DMS114 treated with DMSO at 0.1 percent for 48 hours (cell line): Measurements from ENCODE around the gene EPM2AIP1.
"Not testable (repeated sequence)": the region's sequence is repeated elsewhere in the genome, so short reads cannot be mapped to it uniquely, and the experiment has no call there.

Experiments
- DNase-seq: peaks from one replicate; lab custom pipeline; 2025; ENCODE audit not compliant: unreplicated experiment; lab: John Stamatoyannopoulos, UW

EPM2AIP1 gene

DNA sequence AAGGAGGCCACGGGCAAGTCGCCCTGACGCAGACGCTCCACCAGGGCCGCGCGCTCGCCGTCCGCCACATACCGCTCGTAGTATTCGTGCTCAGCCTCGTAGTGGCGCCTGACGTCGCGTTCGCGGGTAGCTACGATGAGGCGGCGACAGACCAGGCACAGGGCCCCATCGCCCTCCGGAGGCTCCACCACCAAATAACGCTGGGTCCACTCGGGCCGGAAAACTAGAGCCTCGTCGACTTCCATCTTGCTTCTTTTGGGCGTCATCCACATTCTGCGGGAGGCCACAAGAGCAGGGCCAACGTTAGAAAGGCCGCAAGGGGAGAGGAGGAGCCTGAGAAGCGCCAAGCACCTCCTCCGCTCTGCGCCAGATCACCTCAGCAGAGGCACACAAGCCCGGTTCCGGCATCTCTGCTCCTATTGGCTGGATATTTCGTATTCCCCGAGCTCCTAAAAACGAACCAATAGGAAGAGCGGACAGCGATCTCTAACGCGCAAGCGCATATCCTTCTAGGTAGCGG, at the start of gene EPM2AIP1:
Gene EPM2AIP1, minus strand, starts transcription at position 326 of the 520 bp plus-strand sequence. Its CDS starts 54 bp downstream, at position 272.
- no peak for DNase-seq

DNA sequence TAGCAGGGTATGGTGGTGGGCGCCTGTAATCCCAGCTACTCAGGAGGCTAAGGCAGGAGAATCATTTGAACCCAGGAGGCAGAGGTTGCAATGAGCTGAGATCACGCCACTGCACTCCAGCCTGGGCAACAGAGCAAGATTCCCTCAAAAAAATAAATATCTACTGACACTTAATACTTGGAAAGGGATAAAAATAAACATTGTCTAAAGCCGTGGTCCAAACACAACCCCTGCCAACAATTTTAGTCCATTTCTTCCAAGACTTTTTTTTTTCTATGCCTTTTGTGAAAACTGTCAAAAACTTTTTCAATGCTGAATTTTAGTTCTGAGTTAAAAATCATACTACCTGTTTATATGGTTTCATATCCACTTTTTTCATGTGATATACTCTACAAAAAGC, 49.8 kb upstream of the EPM2AIP1 start:
- not testable (repeated sequence) for DNase-seq

DNA sequence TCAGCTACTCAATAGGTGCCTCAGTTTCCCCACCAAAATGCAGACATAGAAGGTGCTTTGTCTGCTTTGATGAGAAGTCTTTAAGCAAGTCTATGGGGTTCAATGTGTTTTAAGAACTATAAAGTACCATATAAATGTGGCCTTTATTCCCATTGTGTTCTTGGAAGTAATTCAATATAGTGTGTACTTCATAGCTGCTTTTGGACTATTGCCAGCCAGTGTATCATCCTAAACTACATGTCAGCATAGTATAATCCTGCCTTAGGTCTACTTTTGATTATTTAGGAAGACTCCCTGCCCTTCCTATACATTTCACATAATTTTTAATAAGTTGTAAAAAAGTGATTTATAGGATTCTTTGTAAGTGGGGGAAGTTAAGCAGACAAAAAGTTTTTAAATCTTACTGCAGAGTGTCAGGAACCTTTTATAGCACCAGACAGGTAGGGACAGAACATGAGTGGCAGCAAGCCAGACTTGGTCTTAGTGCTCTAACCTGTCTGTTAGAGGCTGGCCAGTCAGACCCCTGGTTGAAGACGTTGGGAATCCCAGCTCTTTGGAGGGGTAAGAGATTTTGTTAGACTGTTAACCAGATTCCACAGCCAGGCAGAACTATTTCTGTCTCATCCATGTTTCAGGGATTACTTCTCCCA, 48.7 kb upstream of the EPM2AIP1 start:
- no peak for DNase-seq

DNA sequence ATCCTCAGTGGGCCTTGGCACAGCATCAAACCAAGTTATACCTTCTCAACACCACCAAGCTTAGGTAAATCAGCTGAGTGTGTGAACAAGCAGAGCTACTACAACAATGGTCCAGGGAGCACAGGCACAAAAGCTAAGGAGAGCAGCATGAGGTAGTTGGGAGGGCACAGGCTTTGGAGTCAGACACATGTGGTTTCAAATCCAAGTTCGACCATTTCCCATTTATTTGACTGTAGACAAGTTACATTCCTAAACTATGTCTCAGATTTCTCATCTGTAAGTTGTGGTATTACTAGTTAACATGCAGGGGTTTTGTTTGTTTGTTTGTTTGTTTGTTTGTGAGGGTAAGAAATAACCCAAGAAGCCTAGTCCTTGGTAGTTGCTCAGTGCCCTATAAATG, 47.3 kb upstream of the EPM2AIP1 start:
- DNase-seq: no peak

DNA sequence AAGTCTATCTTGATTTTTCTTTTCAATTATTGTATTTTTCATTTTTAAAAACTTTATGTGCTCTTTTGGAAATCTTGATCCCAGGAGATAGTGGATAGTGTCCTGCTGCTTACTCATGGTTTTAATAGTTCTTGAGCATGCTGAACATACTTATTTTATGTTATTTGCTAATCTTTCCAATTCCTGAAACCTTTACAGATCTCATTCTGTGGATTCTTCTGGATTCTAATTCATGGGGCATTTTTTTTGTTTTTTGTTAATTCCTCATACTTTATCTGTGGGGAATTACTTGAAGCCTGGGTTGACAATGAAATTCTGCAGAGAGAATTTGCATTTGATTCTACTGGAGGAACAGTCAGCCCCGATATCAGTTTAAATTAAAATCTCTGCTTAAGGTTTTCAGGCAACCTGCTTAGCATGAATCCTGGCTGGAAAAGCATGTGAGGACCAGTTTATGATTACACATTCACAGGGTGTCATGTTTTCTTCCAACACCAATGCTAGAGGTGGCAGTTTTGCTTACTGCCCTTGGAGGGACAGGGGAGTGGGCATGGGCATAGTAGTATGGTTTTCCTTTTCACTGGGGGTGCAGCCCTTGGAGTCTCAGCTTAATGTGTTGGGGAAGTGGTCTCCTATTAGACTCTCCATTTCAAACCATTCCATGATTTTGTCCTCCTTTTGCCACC, 46.4 kb upstream of the EPM2AIP1 start:
- no peak for DNase-seq

DNA sequence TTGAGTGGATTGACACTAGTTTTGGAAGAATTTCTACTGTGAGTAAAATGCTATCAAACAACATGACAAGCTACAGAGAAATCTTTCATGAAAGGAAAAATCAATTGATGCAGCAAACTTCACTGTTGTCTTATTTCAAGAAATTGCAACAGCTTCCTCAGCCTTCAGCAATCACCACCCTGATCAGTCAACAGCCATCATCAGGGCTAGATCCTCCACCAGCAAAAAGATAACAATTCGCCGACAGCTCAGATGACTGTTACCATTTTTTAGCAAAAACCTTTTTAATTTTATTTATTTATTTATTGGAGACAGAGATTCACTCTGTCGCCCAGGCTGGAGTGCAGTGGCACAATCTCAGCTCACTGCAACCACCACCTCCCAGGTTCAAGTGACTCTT, 44.4 kb upstream of the EPM2AIP1 start:
- DNase-seq: no peak

DNA sequence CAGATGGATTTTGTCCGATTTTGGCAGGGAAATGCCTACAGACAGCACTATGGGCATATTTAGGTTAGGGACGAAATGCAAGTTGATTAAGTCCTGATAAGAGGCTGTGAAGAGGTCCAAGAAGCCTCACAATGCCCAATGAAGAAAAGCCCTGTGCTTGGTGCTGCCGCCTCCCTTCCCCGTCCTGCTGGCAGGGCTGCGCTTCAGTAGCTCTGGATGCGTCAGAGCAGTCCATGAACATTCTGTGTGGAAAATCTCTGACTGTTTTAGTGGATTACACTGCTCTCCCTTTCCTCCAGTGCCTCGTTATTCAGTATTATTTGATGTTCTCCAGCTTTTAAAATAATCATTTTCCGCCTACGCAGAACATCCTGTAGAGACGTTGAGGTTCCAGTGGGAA, 40.0 kb upstream of the EPM2AIP1 start:
- DNase-seq: no peak

DNA sequence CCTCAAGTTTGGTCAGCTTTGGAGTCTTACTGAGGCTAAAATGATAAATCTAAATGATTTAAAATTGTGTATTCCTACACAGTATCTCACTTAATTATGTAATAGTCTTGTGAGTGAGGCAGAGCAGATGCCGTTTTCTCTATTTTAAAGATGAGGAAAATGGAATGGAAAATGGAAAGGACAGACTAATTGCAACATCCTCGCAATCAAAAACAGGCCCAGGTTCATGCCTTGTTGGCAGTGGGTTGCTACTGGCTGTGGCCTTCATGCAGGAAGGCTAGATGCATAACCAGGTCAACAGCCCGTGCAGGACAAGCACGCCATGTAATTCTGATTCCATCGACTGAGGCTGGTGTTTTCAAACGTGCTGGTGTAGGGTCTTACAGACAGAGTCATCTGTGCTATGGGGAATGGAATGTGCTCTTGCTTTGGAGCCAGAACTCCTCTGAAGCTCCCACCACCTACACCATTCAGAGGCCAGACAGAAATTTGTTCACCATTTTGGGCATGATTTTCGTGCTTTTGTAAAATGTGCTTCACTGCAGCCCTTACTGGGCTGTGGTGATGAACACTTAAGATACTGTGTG, 38.3 kb upstream of the EPM2AIP1 start:
- no peak for DNase-seq

DNA sequence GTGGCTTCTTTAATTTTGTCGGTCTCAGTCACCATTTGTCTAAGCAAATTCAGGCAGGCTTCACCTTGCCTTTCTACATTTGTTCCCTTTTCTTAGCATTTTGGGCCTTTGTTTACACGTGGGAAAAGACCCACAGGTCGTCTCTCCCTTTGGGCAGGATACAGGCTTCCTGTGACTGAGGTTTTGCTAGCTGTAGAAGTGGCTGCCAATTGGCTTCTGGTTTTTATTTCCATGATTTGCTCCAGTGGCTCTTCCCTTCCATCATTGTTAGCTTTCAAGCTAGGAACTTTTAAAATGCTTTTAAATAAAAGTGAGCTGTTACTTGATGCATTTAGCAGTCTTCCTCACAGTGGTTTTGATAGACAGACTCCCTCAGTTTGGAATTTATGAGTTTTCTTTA, 37.7 kb upstream of the EPM2AIP1 start:
- DNase-seq: no peak

DNA sequence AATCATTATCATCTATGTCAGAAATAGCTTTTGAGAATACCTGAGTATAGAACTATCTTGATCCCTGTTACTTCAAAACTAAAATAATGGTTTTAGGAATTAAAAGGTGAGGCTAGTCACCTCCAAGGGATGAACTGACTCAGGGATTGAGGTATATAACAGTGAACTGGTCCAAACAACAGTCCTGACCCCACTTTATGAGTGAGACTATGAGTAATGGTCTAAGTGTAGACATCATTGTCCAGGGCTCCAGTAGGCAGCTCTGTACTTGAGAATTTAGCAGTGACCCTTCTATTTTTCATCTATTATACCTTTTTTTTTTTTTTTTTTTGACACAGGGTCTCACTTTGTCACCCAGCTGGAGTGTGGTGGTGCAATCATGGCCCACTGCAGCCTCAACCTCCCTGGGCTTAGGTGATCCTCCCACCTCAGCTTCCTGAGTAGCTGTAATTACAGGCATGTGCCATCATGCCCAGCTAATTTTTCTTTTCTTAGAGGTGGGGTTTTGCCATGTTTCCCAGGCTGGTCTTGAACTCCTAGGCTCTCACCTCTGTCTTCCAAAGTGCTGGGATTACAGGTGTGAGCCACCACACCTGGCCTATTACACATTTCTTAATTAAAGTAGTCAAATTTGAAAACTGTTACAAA, 36.7 kb upstream of the EPM2AIP1 start:
- DNase-seq: no peak

DNA sequence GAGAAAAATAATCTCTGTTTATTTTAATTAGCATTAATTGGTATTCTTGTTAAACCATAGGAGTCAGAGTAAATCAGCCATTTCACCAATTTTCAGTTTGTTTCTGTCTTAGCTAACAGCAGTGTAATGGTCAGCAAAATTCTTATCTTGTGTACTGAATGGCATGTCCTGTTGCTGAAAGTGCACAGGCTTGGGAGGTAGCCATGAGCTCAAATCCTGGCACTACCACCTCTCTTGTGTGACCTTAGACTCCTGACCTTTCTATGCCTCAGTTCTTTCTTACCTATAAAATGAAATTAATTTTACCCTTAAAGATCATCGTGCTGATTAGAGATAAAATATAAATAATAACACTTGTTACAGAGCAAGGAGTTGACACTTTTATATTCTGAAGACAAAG, 36.2 kb upstream of the EPM2AIP1 start:
- no peak for DNase-seq

DNA sequence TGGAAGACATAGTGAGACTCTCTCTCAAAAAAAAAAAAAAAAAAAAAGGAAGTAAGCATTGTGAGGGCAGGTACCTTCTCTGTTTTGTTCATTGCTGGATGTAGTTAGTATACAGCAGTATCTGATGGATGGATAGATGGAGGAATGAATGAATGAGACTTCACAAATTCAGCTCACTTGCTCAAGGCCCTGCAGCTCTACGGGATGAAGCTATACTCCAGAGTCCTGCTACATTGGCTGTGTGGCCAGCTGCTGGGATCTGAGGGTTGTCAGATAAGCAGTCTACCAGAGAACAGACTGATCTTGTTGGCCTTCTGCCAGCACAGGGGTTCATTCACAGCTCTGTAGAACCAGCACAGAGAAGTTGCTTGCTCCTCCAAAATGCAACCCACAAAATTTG, 35.4 kb upstream of the EPM2AIP1 start:
- DNase-seq: no peak

DNA sequence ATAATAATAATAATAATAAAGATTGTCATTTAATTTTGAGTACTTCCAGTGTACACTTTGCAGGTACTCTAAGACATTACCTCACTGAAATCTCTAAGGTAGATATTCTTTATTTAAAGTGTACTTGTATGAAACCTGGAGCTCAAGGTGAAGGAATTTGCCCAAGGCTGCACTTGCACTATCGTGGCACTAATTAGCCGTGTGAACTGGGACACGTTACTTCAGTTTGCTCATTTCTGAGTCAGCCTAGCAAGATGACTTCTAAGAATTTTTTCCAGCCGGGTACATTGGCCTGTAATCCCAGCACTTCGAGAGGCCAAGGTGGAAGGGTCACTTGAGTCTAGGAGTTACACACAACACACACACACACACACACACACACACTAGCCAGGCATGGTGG, 33.9 kb upstream of the EPM2AIP1 start:
- DNase-seq: no peak

DNA sequence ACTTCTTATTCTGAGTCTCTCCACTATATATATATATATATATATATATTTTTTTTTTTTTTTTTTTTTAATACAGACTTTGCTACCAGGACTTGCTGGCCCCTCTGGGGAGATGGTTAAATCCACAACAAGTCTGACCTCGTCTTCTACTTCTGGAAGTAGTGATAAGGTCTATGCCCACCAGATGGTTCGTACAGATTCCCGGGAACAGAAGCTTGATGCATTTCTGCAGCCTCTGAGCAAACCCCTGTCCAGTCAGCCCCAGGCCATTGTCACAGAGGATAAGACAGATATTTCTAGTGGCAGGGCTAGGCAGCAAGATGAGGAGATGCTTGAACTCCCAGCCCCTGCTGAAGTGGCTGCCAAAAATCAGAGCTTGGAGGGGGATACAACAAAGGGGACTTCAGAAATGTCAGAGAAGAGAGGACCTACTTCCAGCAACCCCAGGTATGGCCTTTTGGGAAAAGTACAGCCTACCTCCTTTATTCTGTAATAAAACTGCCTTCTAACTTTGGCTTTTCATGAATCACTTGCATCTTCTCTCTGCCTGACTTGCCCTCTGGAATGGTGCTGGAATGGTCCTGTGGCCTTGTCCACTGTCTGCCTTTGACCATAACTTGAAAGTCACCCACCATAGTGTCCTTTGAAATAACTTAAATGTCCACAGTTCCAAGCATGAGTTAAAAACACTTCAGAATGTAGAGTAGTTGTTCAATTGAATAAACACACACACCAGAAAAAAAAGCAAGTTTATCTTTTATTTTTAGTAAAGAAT, 32.8 kb upstream of the EPM2AIP1 start:
- no peak for DNase-seq

DNA sequence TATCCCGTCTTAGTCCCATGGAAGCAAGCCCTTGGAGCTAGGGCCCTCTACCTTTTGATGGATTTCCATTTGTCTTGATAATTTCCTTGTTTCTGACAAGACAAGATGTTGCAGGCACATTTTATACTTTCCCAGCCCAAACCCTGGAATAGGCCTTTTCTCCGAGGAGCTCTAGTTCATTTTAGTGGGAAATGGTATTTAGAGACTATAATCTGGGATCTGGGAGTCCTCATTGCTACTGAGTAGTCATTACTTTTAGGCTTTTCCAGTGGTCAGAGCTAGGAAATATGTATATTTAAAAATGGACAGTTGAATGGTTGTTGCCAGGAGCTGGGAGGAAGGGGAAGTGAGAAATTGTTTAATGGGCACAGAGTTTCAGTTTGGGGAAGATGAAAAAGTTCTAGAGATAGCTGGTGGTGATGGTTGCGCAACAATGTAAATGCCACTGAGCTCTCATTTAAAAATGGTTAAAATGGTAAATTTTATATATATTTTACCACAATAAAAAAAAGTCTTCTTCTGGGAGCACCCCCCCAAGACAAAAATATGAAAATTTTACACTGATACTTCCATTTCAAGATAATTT, 32.0 kb upstream of the EPM2AIP1 start:
- DNase-seq: no peak

DNA sequence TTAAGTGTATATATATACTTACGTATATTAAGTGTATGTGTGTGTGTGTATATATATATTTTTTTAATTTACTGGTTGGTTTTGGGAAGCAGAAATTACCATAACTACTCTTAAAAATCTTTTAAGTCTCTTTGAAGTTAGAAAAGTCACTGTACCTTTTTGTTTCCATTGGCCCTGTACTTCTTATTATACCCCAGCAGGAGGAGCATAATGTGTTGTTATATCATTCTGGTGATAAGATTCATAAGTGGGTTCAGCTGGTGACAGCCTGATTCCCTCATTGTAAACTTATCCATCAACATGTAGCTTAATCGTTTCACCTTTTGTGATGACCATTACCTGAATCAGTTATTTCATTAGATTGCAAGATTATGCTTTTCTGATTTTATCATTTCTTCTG, 31.2 kb upstream of the EPM2AIP1 start:
- no peak for DNase-seq

DNA sequence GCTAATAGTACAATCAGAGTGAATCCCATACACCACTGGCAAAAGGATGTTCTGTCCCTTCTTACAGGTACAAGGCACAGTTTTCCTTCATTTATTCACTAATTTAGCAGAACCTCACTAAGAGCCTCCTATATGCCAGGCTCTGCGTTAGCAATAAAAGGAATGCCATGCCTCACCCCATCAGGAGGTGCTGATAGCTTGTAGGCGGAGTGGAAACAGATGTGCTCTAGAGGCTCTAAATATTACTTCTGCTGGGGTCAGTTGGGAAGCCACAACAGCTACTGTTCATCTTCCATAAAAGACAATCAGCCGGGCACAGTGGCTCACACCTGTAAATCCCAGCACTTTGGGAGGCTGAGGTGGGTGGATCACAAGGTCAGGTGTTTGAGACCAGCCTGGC, 24.8 kb upstream of the EPM2AIP1 start:
- DNase-seq: no peak

DNA sequence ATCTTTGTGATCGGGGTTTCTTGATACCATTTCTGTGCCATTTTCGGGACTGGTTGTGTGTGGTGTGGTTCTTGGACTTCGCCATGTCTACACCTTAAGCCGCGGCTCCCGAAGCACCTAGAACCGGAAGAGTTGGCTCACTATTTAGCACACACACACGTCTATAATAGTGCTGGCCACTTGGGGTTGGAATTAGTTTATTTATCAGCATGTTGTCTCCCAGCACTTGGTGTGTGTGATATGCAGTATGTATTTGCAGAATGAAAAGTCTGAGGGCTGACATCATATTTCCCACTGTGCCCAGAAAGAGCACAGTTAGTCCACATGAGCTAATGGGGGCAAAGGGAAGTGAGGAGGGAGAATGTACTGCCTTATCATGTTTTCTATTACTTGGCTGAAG, 24.0 kb upstream of the EPM2AIP1 start:
- no peak for DNase-seq

DNA sequence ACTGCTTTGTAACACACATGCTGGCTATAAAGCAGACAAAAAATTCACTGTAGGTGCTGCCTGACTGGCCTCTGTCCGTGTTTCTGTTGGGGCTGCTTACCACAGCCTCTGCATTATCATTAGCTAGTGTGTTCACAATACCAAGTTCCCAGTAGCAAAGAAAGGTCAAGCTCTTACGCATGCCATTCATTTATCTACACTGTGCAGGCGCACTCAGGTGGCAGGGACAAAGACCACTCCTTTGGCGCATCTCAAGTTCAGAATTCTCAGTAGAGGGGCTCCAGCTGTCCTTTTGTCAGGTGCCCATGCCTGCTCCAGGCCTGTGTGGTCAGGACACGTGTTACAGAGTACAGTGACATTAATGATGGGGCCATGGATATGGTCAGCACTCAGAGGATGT, 22.7 kb upstream of the EPM2AIP1 start:
- no peak for DNase-seq

DNA sequence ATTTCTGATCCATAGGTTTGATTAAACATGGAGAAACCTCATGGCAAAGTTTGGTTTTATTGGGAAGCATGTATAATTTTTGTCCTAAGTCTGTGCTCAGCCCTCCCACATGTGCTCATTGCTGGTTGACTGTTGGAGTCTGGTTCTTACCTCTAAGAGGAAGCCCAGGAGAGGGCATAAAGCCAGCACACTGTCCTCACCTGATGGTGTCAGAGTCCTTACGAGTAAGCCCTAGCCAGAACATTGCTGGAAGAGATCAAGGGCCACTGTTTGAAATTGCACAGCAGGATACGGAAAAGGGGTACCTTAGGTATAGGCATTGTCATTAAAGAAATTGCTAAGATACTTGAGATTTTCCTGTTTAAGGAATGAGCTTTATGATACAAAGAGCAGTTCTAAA, 21.7 kb upstream of the EPM2AIP1 start:
- no peak for DNase-seq
